HEK293 (cell line): Measurements from ENCODE around the gene ACOX2.

ENCODE experiments used
- GLI4 ChIP-seq: fragments of 450-650 bp; formaldehyde crosslinking; IDR thresholded peaks from 2 replicates; pipeline ENCODE4 v1.5.1; 2016; ENCODE audit warnings: missing biosample characterization, missing genetic modification characterization
- HOXA7 ChIP-seq: sonication (generic); formaldehyde crosslinking; IDR thresholded peaks from 2 replicates; pipeline ENCODE4 v1.8.1; 2022; ENCODE audit warnings: missing genetic modification reagents, borderline replicate concordance
- HOXC10 ChIP-seq: sonication (generic); formaldehyde crosslinking; IDR thresholded peaks from 2 replicates; pipeline ENCODE4 v1.8.1; 2023; ENCODE audit warnings: mild to moderate bottlenecking, missing genetic modification reagents
- MYNN ChIP-seq: fragments of 450-650 bp; formaldehyde crosslinking; IDR thresholded peaks from 2 replicates; pipeline ENCODE4 v1.5.1; 2016; ENCODE audit warnings: missing biosample characterization, missing genetic modification characterization, borderline replicate concordance
- OSR2 ChIP-seq: fragments of 450-650 bp; formaldehyde crosslinking; IDR thresholded peaks from 2 replicates; pipeline ENCODE4 v1.5.1; 2016; ENCODE audit warnings: missing biosample characterization, missing genetic modification characterization
- PRDM1 ChIP-seq: fragments of 450-650 bp; formaldehyde crosslinking; IDR thresholded peaks from 2 replicates; pipeline ENCODE4; 2016; ENCODE audit warnings: missing biosample characterization, missing genetic modification characterization
- RBAK ChIP-seq: fragments of 450-650 bp; formaldehyde crosslinking; IDR thresholded peaks from 2 replicates; pipeline ENCODE4 v1.5.1; 2016; ENCODE audit warnings: missing biosample characterization, missing genetic modification characterization
- SP7 ChIP-seq: fragments of 450-650 bp; formaldehyde crosslinking; IDR thresholded peaks from 2 replicates; pipeline ENCODE4 v1.5.1; 2016; ENCODE audit warnings: missing biosample characterization, missing genetic modification characterization
- TCF7L2 ChIP-seq: IDR thresholded peaks from 2 replicates; pipeline ENCODE4 v1.6.1; 2011; ENCODE audit warnings: low read depth, mild to moderate bottlenecking, inconsistent platforms, low read length, moderate library complexity, borderline replicate concordance
- ZBTB17 ChIP-seq: fragments of 450-650 bp; formaldehyde crosslinking; IDR thresholded peaks from 2 replicates; pipeline ENCODE4 v1.5.1; 2016; ENCODE audit warnings: missing biosample characterization, missing genetic modification characterization
- ZBTB48 ChIP-seq: fragments of 450-650 bp; formaldehyde crosslinking; IDR thresholded peaks from 2 replicates; pipeline ENCODE4 v1.5.1; 2016; ENCODE audit warnings: missing biosample characterization, missing genetic modification characterization
- ZFHX2 ChIP-seq: fragments of 450-650 bp; formaldehyde crosslinking; conservative IDR thresholded peaks from 2 replicates; pipeline ENCODE4 v1.5.1; 2016; ENCODE audit warnings: missing biosample characterization, missing genetic modification characterization
- ZNF169 ChIP-seq: fragments of 450-650 bp; formaldehyde crosslinking; IDR thresholded peaks from 2 replicates; pipeline ENCODE4 v1.5.1; 2016; ENCODE audit warnings: missing biosample characterization, missing genetic modification characterization
- ZNF391 ChIP-seq: fragments of 450-650 bp; formaldehyde crosslinking; IDR thresholded peaks from 2 replicates; pipeline ENCODE4 v1.5.1; 2016; ENCODE audit warnings: low read depth, missing biosample characterization, missing genetic modification characterization, borderline replicate concordance
- ZNF473 ChIP-seq: fragments of 450-650 bp; formaldehyde crosslinking; IDR thresholded peaks from 2 replicates; pipeline ENCODE4 v1.5.1; 2017; ENCODE audit warnings: missing biosample characterization, missing genetic modification characterization
- ZNF501 ChIP-seq: fragments of 450-650 bp; formaldehyde crosslinking; IDR thresholded peaks from 2 replicates; pipeline ENCODE4 v1.5.1; 2016; ENCODE audit warnings: missing biosample characterization, missing genetic modification characterization
- ZNF514 ChIP-seq: fragments of 450-650 bp; formaldehyde crosslinking; IDR thresholded peaks from 2 replicates; pipeline ENCODE4 v1.5.1; 2016; ENCODE audit warnings: missing biosample characterization, missing genetic modification characterization
- ZNF530 ChIP-seq: fragments of 450-650 bp; formaldehyde crosslinking; IDR thresholded peaks from 2 replicates; pipeline ENCODE4 v1.5.1; 2016; ENCODE audit warnings: low read depth, missing biosample characterization, missing genetic modification characterization
- ZNF560 ChIP-seq: fragments of 450-650 bp; formaldehyde crosslinking; IDR thresholded peaks from 2 replicates; pipeline ENCODE4 v1.5.1; 2017; ENCODE audit warnings: missing biosample characterization, missing genetic modification characterization, borderline replicate concordance
- ZNF623 ChIP-seq: fragments of 450-650 bp; formaldehyde crosslinking; IDR thresholded peaks from 2 replicates; pipeline ENCODE4 v1.5.1; 2016; ENCODE audit warnings: missing biosample characterization, missing genetic modification characterization
- ZNF624 ChIP-seq: fragments of 450-650 bp; formaldehyde crosslinking; IDR thresholded peaks from 2 replicates; pipeline ENCODE4 v1.5.1; 2017; ENCODE audit warnings: missing biosample characterization, missing genetic modification characterization
- ZNF670 ChIP-seq: fragments of 450-650 bp; formaldehyde crosslinking; IDR thresholded peaks from 2 replicates; pipeline ENCODE4 v1.5.1; 2016; ENCODE audit warnings: missing biosample characterization, missing genetic modification characterization, low read depth
- ZNF747 ChIP-seq: fragments of 450-650 bp; formaldehyde crosslinking; IDR thresholded peaks from 2 replicates; pipeline ENCODE4 v1.5.1; 2016; ENCODE audit warnings: missing biosample characterization, missing genetic modification characterization
- ZNF776 ChIP-seq: fragments of 450-650 bp; formaldehyde crosslinking; IDR thresholded peaks from 2 replicates; pipeline ENCODE4 v1.5.0; 2017; ENCODE audit warnings: missing biosample characterization, missing genetic modification characterization, borderline replicate concordance
- ZSCAN23 ChIP-seq: fragments of 450-650 bp; formaldehyde crosslinking; IDR thresholded peaks from 2 replicates; pipeline ENCODE4 v1.5.1; 2016; ENCODE audit warnings: missing biosample characterization, missing genetic modification characterization
- TF ChIP-seq, protein P1 (sequence below): fragments of 450-650 bp; formaldehyde crosslinking; IDR thresholded peaks from 2 replicates; pipeline ENCODE4 v1.5.1; 2016; ENCODE audit warnings: missing biosample characterization, missing genetic modification characterization
- TF ChIP-seq, protein P2 (sequence below): IDR thresholded peaks from 2 replicates; pipeline ENCODE4 v1.6.1; 2011; ENCODE audit warnings: mild to moderate bottlenecking, low read depth, low read length, borderline replicate concordance
- TF ChIP-seq, protein P3 (sequence below): fragments of 450-650 bp; formaldehyde crosslinking; IDR thresholded peaks from 2 replicates; pipeline ENCODE4 v1.5.1; 2016; ENCODE audit warnings: missing biosample characterization, missing genetic modification characterization
- TF ChIP-seq, protein P4 (sequence below): fragments of 450-650 bp; formaldehyde crosslinking; conservative IDR thresholded peaks from 2 replicates; pipeline ENCODE4 v1.5.1; 2016; ENCODE audit warnings: low read depth, missing biosample characterization, missing genetic modification characterization
- TF ChIP-seq, protein P5 (sequence below): fragments of 450-650 bp; formaldehyde crosslinking; IDR thresholded peaks from 2 replicates; pipeline ENCODE4 v1.5.1; 2016; ENCODE audit warnings: missing biosample characterization, missing genetic modification characterization
- TF ChIP-seq, protein P6 (sequence below): fragments of 450-650 bp; formaldehyde crosslinking; IDR thresholded peaks from 2 replicates; pipeline ENCODE4 v1.5.1; 2016; ENCODE audit warnings: missing biosample characterization, missing genetic modification characterization

ACOX2 gene

DNA sequence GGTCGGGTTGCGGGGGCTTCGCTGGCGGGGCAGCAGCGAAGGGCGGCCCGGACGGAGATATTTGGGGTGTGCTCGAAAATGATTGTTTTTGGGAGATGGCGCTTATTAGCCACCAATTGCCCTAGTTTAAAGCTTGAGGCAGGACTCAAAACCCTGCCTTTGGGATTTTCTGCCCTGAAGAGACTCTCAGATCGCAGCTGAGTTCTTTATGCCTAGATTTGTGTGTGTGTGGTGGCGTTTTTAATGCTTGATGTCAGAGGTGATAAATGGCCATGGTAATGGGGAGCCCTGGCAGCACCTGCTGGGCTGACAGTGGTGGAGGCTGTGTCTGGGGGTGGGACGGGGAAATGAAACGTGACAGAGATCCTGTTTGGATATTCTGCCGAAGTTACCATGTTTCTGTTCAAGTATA is 44.5 kb downstream of the ACOX2 start (continued):
- TF ChIP-seq, protein P1, sequence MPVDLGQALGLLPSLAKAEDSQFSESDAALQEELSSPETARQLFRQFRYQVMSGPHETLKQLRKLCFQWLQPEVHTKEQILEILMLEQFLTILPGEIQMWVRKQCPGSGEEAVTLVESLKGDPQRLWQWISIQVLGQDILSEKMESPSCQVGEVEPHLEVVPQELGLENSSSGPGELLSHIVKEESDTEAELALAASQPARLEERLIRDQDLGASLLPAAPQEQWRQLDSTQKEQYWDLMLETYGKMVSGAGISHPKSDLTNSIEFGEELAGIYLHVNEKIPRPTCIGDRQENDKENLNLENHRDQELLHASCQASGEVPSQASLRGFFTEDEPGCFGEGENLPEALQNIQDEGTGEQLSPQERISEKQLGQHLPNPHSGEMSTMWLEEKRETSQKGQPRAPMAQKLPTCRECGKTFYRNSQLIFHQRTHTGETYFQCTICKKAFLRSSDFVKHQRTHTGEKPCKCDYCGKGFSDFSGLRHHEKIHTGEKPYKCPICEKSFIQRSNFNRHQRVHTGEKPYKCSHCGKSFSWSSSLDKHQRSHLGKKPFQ (tag by site-specific recombination): no peak
- TF ChIP-seq, protein P2, sequence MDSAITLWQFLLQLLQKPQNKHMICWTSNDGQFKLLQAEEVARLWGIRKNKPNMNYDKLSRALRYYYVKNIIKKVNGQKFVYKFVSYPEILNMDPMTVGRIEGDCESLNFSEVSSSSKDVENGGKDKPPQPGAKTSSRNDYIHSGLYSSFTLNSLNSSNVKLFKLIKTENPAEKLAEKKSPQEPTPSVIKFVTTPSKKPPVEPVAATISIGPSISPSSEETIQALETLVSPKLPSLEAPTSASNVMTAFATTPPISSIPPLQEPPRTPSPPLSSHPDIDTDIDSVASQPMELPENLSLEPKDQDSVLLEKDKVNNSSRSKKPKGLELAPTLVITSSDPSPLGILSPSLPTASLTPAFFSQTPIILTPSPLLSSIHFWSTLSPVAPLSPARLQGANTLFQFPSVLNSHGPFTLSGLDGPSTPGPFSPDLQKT: no peak
- TF ChIP-seq RBAK: no peak
- TF ChIP-seq ZNF623 (tag by site-specific recombination): no peak
- no peak for TF ChIP-seq TCF7L2
- TF ChIP-seq ZNF747 (tag by site-specific recombination): no peak
- TF ChIP-seq ZNF473 (tag by site-specific recombination): no peak
- TF ChIP-seq HOXA7 (CRISPR knock-in tag): no peak
- TF ChIP-seq ZNF169 (tag by site-specific recombination): no peak
- TF ChIP-seq HOXC10: no peak
- TF ChIP-seq ZBTB17 (tag by site-specific recombination): no peak
- TF ChIP-seq, protein P3, sequence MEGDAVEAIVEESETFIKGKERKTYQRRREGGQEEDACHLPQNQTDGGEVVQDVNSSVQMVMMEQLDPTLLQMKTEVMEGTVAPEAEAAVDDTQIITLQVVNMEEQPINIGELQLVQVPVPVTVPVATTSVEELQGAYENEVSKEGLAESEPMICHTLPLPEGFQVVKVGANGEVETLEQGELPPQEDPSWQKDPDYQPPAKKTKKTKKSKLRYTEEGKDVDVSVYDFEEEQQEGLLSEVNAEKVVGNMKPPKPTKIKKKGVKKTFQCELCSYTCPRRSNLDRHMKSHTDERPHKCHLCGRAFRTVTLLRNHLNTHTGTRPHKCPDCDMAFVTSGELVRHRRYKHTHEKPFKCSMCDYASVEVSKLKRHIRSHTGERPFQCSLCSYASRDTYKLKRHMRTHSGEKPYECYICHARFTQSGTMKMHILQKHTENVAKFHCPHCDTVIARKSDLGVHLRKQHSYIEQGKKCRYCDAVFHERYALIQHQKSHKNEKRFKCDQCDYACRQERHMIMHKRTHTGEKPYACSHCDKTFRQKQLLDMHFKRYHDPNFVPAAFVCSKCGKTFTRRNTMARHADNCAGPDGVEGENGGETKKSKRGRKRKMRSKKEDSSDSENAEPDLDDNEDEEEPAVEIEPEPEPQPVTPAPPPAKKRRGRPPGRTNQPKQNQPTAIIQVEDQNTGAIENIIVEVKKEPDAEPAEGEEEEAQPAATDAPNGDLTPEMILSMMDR: no peak
- no peak for TF ChIP-seq ZSCAN23
- TF ChIP-seq, protein P4, sequence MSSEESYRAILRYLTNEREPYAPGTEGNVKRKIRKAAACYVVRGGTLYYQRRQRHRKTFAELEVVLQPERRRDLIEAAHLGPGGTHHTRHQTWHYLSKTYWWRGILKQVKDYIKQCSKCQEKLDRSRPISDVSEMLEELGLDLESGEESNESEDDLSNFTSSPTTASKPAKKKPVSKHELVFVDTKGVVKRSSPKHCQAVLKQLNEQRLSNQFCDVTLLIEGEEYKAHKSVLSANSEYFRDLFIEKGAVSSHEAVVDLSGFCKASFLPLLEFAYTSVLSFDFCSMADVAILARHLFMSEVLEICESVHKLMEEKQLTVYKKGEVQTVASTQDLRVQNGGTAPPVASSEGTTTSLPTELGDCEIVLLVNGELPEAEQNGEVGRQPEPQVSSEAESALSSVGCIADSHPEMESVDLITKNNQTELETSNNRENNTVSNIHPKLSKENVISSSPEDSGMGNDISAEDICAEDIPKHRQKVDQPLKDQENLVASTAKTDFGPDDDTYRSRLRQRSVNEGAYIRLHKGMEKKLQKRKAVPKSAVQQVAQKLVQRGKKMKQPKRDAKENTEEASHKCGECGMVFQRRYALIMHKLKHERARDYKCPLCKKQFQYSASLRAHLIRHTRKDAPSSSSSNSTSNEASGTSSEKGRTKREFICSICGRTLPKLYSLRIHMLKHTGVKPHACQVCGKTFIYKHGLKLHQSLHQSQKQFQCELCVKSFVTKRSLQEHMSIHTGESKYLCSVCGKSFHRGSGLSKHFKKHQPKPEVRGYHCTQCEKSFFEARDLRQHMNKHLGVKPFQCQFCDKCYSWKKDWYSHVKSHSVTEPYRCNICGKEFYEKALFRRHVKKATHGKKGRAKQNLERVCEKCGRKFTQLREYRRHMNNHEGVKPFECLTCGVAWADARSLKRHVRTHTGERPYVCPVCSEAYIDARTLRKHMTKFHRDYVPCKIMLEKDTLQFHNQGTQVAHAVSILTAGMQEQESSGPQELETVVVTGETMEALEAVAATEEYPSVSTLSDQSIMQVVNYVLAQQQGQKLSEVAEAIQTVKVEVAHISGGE: no peak
- no peak for TF ChIP-seq ZNF530 (tag by site-specific recombination)
- TF ChIP-seq GLI4 (tag by site-specific recombination): no peak
- no peak for TF ChIP-seq ZBTB48 (tag by site-specific recombination)
- no peak for TF ChIP-seq MYNN (tag by site-specific recombination)
- TF ChIP-seq, protein P5, sequence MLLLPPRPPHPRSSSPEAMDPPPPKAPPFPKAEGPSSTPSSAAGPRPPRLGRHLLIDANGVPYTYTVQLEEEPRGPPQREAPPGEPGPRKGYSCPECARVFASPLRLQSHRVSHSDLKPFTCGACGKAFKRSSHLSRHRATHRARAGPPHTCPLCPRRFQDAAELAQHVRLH (tag by site-specific recombination): no peak
- TF ChIP-seq ZNF391 (tag by site-specific recombination): no peak
- TF ChIP-seq ZFHX2 (tag by site-specific recombination): 0 out of 2 replicates have a peak, but pooled peaks have one; percentile 38
- no peak for TF ChIP-seq ZNF624 (tag by site-specific recombination)
- TF ChIP-seq ZNF776 (tag by site-specific recombination): no peak
- no peak for TF ChIP-seq ZNF670
- peak; percentile 51; the same call in 1 of the 2 replicates for TF ChIP-seq SP7 (tag by site-specific recombination)
- TF ChIP-seq ZNF560: no peak
- TF ChIP-seq ZNF501 (tag by site-specific recombination): no peak
- TF ChIP-seq, protein P6, sequence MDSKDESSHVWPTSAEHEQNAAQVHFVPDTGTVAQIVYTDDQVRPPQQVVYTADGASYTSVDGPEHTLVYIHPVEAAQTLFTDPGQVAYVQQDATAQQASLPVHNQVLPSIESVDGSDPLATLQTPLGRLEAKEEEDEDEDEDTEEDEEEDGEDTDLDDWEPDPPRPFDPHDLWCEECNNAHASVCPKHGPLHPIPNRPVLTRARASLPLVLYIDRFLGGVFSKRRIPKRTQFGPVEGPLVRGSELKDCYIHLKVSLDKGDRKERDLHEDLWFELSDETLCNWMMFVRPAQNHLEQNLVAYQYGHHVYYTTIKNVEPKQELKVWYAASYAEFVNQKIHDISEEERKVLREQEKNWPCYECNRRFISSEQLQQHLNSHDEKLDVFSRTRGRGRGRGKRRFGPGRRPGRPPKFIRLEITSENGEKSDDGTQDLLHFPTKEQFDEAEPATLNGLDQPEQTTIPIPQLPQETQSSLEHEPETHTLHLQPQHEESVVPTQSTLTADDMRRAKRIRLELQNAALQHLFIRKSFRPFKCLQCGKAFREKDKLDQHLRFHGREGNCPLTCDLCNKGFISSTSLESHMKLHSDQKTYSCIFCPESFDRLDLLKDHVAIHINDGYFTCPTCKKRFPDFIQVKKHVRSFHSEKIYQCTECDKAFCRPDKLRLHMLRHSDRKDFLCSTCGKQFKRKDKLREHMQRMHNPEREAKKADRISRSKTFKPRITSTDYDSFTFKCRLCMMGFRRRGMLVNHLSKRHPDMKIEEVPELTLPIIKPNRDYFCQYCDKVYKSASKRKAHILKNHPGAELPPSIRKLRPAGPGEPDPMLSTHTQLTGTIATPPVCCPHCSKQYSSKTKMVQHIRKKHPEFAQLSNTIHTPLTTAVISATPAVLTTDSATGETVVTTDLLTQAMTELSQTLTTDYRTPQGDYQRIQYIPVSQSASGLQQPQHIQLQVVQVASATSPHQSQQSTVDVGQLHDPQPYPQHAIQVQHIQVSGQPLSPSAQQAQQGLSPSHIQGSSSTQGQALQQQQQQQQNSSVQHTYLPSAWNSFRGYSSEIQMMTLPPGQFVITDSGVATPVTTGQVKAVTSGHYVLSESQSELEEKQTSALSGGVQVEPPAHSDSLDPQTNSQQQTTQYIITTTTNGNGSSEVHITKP (tag by site-specific recombination): peak; percentile 46
- no peak for TF ChIP-seq PRDM1 (tag by site-specific recombination)
- TF ChIP-seq ZNF514: no peak
- no peak for TF ChIP-seq OSR2 (tag by site-specific recombination)
